Fibroblast of lung (primary cell): ENCODE results near the gene SLC12A1. TPM values are rescaled to one million over a fixed set of nuclear protein-coding genes. Genes with fewer than 3 reads are reported as not detected.

ENCODE experiments used
- DNase-seq, 2 donors: peaks; one replicate each; pipeline versions ENCODE4 v3.0.0 to v3.0.0-alpha.2; 2010; ENCODE audit warnings: low read depth in 2 of 2
- H2AFZ ChIP-seq: 2 replicates; pipeline ENCODE4 v1.5.1; 2012; ENCODE audit warnings: low read length, control low read depth, inconsistent platforms
- H3K27ac ChIP-seq: 2 replicates; pipeline ENCODE4 v1.5.1; 2011; ENCODE audit warnings: low read length, control low read depth; ENCODE audit not compliant: insufficient read depth
- H3K27me3 ChIP-seq: 2 replicates; pipeline ENCODE4 v1.5.1; 2011; ENCODE audit warnings: mild to moderate bottlenecking, low read length; ENCODE audit not compliant: control insufficient read depth, insufficient read depth
- H3K36me3 ChIP-seq: 2 replicates; pipeline ENCODE4 v1.5.1; 2011; ENCODE audit warnings: low read length; ENCODE audit not compliant: control insufficient read depth, insufficient read depth
- H3K4me1 ChIP-seq: 2 replicates; pipeline ENCODE4 v1.5.1; 2011; ENCODE audit warnings: low read length; ENCODE audit not compliant: control insufficient read depth, insufficient read depth; ENCODE audit errors: extremely low read depth
- H3K4me2 ChIP-seq: 2 replicates; pipeline ENCODE4 v1.5.1; 2011; ENCODE audit warnings: low read length, control low read depth; ENCODE audit not compliant: insufficient read depth; ENCODE audit errors: extremely low read depth
- H3K4me3 ChIP-seq, 4 experiments: fragments of 200-600 bp in 1 of 4; sonication (generic) in 1 of 4; replicated peaks in 1 of 4; 2 replicates each; pipeline ENCODE4 v1.5.1; 2011 to 2016; ENCODE audit warnings: low read length in 4 of 4, low read depth in 3 of 4, mild to moderate bottlenecking in 3 of 4, control low read depth in 2 of 4, inconsistent platforms in 1 of 4, mixed read lengths in 1 of 4; ENCODE audit not compliant: insufficient read depth in 1 of 4; ENCODE audit errors: control extremely low read depth in 1 of 4
- H3K79me2 ChIP-seq: 2 replicates; pipeline ENCODE4 v1.5.1; 2012; ENCODE audit warnings: mild to moderate bottlenecking, low read length, inconsistent platforms; ENCODE audit not compliant: control insufficient read depth, insufficient read depth
- H3K9ac ChIP-seq: 2 replicates; pipeline ENCODE4 v1.5.1; 2011; ENCODE audit warnings: mild to moderate bottlenecking, low read length, control low read depth; ENCODE audit not compliant: insufficient read depth
- H3K9me3 ChIP-seq: 2 replicates; pipeline ENCODE4 v1.5.1; 2012; ENCODE audit warnings: low read depth, low read length; ENCODE audit not compliant: control insufficient read depth, insufficient read depth
- H4K20me1 ChIP-seq: 2 replicates; pipeline ENCODE4 v1.5.1; 2011; ENCODE audit warnings: low read length; ENCODE audit not compliant: control insufficient read depth, insufficient read depth; ENCODE audit errors: extremely low read depth
- CTCF ChIP-seq, 2 donors: IDR thresholded peaks in 1 of 2; conservative IDR thresholded peaks in 1 of 2; 1 replicate in 1 of 2; 2 replicates in 1 of 2; pipeline ENCODE4 v1.5.1; 2011 to 2012; ENCODE audit warnings: low read length in 2 of 2, control low read depth in 1 of 2, inconsistent platforms in 1 of 2, low read depth in 1 of 2, mild to moderate bottlenecking in 1 of 2
- EZH2 ChIP-seq: IDR thresholded peaks from 2 replicates; pipeline ENCODE4 v1.5.1; 2012; ENCODE audit warnings: low read length, control low read depth, mild to moderate bottlenecking; ENCODE audit errors: missing control alignments
- polyA plus RNA-seq, 2 donors: library from polyadenylated mRNA; depleted of rRNA in 1 of 2; stranded (reverse) in 1 of 2; unstranded in 1 of 2; fragments of >200 nt; gene quantifications; 2 replicates each; pipeline ENCODE4 v1.2.1, GENCODE V29; 2011 to 2012; ENCODE audit warnings: missing spikeins in 1 of 2
- total RNA-seq: library from RNA; depleted of rRNA; stranded (reverse); fragments of >200 nt; gene quantifications from 2 replicates; pipeline ENCODE4 v1.2.1, GENCODE V29; 2014

Gene SLC12A1
- total and polyA plus RNA-seq, 2 donors (not counting 1 experiment from before 2014, with no cell fraction given): not detected

GRCh38 chr15:48253172-48253571, 47.1 kb downstream of the SLC12A1 start:
- Histone ChIP-seq H3K9me3 (no peaks in the 10 kb centered on the region), H3K4me2 (no peak overlapping the region), H3K4me3 (no peak overlapping the region), H4K20me1 (no peaks in the 10 kb centered on the region), H2AFZ (no peak overlapping the region), H3K27me3 (no peaks in the 10 kb centered on the region), H3K4me1 (no peaks in the 10 kb centered on the region), H3K27ac (no peak overlapping the region), H3K79me2 (no peaks in the 10 kb centered on the region), H3K36me3 (no peaks in the 10 kb centered on the region), H3K9ac (no peak overlapping the region)
- DNase-seq: no peak
- TF ChIP-seq CTCF (conservative IDR thresholded peaks at IDR 0.05 in 1 of 2, IDR thresholded peaks at IDR 0.05 in 1 of 2; ENCODE audit: low read depth in 1 of 2, low read length in 2 of 2): no peak
- TF ChIP-seq EZH2: no peak

- DNase-seq: no peak
- no peaks in the 10 kb centered on the region for H3K27me3 ChIP-seq
- H3K27ac ChIP-seq: no peak overlapping the region
- H3K4me1 ChIP-seq: no peaks in the 10 kb centered on the region
- TF ChIP-seq EZH2 (no peak), CTCF (conservative IDR thresholded peaks at IDR 0.05 in 1 of 2, IDR thresholded peaks at IDR 0.05 in 1 of 2; ENCODE audit: low read depth in 1 of 2, low read length in 2 of 2) (no peak)
- no peaks in the 10 kb centered on the region for H4K20me1 ChIP-seq
- no peaks in the 10 kb centered on the region for H3K79me2 ChIP-seq
- no peak overlapping the region for H3K4me3 ChIP-seq
- H3K36me3 ChIP-seq: no peaks in the 10 kb centered on the region
- no peak overlapping the region for H3K9ac ChIP-seq
- H3K9me3 ChIP-seq: no peaks in the 10 kb centered on the region
- H3K4me2 ChIP-seq: no peak overlapping the region
- no peak overlapping the region for H2AFZ ChIP-seq
These were observed 59.0 kb downstream of the SLC12A1 start for GRCh38 chr15:48265135-48265534.

GRCh38 chr15:48266024-48266689, 60.1 kb downstream of the SLC12A1 start:
- H3K27me3 ChIP-seq: no peaks in the 10 kb centered on the region
- H3K9ac ChIP-seq: no peak overlapping the region
- no peaks in the 10 kb centered on the region for H3K9me3 ChIP-seq
- TF ChIP-seq CTCF (conservative IDR thresholded peaks at IDR 0.05 in 1 of 2, IDR thresholded peaks at IDR 0.05 in 1 of 2; ENCODE audit: low read depth in 1 of 2, low read length in 2 of 2): no peak
- no peak for TF ChIP-seq EZH2
- H3K36me3 ChIP-seq: no peaks in the 10 kb centered on the region
- H3K79me2 ChIP-seq: no peaks in the 10 kb centered on the region
- H3K4me1 ChIP-seq: no peaks in the 10 kb centered on the region
- no peak overlapping the region for H2AFZ ChIP-seq
- no peak overlapping the region for H3K4me3 ChIP-seq
- H3K4me2 ChIP-seq: no peak overlapping the region
- no peak for DNase-seq
- H3K27ac ChIP-seq: no peak overlapping the region
- H4K20me1 ChIP-seq: no peaks in the 10 kb centered on the region
